Transverse colon (tissue), 4 donors: ENCODE results near the gene DOCK2. TPM values are rescaled to one million over a fixed set of nuclear protein-coding genes. Genes with fewer than 3 reads are reported as not detected.

Source experiments
- DNase-seq: peaks from one replicate; pipeline ENCODE4 v3.0.0-alpha.2; 2019
- H3K27ac ChIP-seq, 4 donors: fragments of 200-600 bp; sonication (generic); 2 replicates each; pipeline ENCODE4 v1.5.1; 2016 to 2018; ENCODE audit warnings: inconsistent platforms in 4 of 4
- H3K27me3 ChIP-seq: fragments of 200-600 bp; sonication (generic); 2 replicates; pipeline ENCODE4 v1.5.1; 2017; ENCODE audit warnings: inconsistent platforms
- H3K36me3 ChIP-seq, 4 donors: fragments of 200-600 bp; sonication (generic); 2 replicates each; pipeline ENCODE4 v1.5.1; 2017 to 2019; ENCODE audit warnings: inconsistent platforms in 4 of 4
- H3K4me1 ChIP-seq, 4 donors: fragments of 200-600 bp; sonication (generic); 2 replicates each; pipeline ENCODE4 v1.5.1; 2017 to 2020; ENCODE audit warnings: inconsistent platforms in 4 of 4
- H3K4me3 ChIP-seq, 4 donors: fragments of 200-600 bp; sonication (generic); 1 replicate in 1 of 4; 2 replicates in 3 of 4; pipeline versions ENCODE4 v1.5.1 to v1.6.1; 2017 to 2019; ENCODE audit warnings: inconsistent platforms in 4 of 4
- H3K9me3 ChIP-seq, 2 donors: fragments of 200-600 bp; sonication (generic); 2 replicates each; pipeline ENCODE4 v1.5.1; 2017 to 2019; ENCODE audit warnings: inconsistent platforms in 2 of 2
- CTCF ChIP-seq, 5 experiments: fragments of 200-600 bp in 3 of 5; fragments of 450-650 bp in 2 of 5; sonication (generic) in 3 of 5; IDR thresholded peaks; 1 replicate in 2 of 5; 2 replicates in 3 of 5; pipeline ENCODE4 v1.5.1; 2016 to 2017; ENCODE audit warnings: antibody characterized with exemption in 5 of 5, inconsistent platforms in 3 of 5, mild to moderate bottlenecking in 2 of 5, moderate library complexity in 1 of 5
- EP300 ChIP-seq: sonication (generic); formaldehyde crosslinking; IDR thresholded peaks from one replicate; pipeline ENCODE4 v1.6.1; 2017; ENCODE audit warnings: antibody characterized with exemption, low read depth
- POLR2A ChIP-seq: fragments of 450-650 bp; IDR thresholded peaks from one replicate; pipeline ENCODE4 v1.6.1; 2016; ENCODE audit warnings: antibody characterized with exemption, mild to moderate bottlenecking, moderate library complexity
- POLR2AphosphoS5 ChIP-seq, 3 donors: sonication (generic); formaldehyde crosslinking; IDR thresholded peaks; one replicate each; pipeline ENCODE4 v1.6.1; 2016; ENCODE audit warnings: antibody characterized with exemption in 3 of 3
- WGBS, 2 donors: methylation state at CpG; one replicate each; pipeline ENCODE4 v1.1.5; 2018; ENCODE audit warnings: low coverage in 1 of 2; 5-methylcytosine and 5-hydroxymethylcytosine counted together
- in situ Hi-C, 4 donors: fragments of 200-750 bp; cut with MboI; loops; one replicate each; pipeline versions ENCODE4 v1.15.0 to v1.15.1; 2017; ENCODE audit warnings: low sequenced_read_pairs in 3 of 4, low pct_ligation_motif_present in 1 of 4, low pct_unique_long_range_greater_than_20kb in 1 of 4
- intact Hi-C: fragments of 100-400 bp; cut with DNase I; formaldehyde crosslinking; loops from one replicate; pipeline ENCODE4 v1.15.1; 2023; ENCODE audit warnings: low total_unique reads
- total RNA-seq, 4 donors: library from RNA; depleted of rRNA; stranded (reverse); fragments of >200 nt; gene quantifications; one replicate each; pipeline ENCODE4 v1.1.0, GENCODE V29; 2016

Gene DOCK2
- total RNA-seq, 4 donors from 2014 or later: 8.3 to 24.0 (median 14.3) TPM

- no peak for TF ChIP-seq EP300
- no peak for TF ChIP-seq POLR2AphosphoS5 (IDR thresholded peaks at IDR 0.05)
- TF ChIP-seq POLR2A: no peak
- no peak for TF ChIP-seq CTCF (IDR thresholded peaks at IDR 0.05)
Measured at GRCh38 chr5:169652057-169652456, 15.0 kb downstream of the DOCK2 start.

GRCh38 chr5:169653091-169653490 lies 16.0 kb downstream of the DOCK2 start:
- Histone ChIP-seq H3K9me3 (no peaks in the 10 kb centered on the region), H3K36me3 (no peaks in the 10 kb centered on the region), H3K27ac (no peak overlapping the region), H3K4me1 (peaks cover 0 to 17% (median 3%) of the 10 kb centered on the region in 4 donors), H3K4me3 (no peak overlapping the region), H3K27me3 (no peaks in the 10 kb centered on the region)
- intact Hi-C loops (no loop called here), in situ Hi-C loops (no loop called here)
- WGBS, 2 donors: 56 to 83% methylated on average over 2 to 5 of the region's 5 CpGs
- no peak for TF ChIP-seq EP300
- TF ChIP-seq CTCF (IDR thresholded peaks at IDR 0.05): no peak
- no peak for TF ChIP-seq POLR2AphosphoS5 (IDR thresholded peaks at IDR 0.05)
- no peak for TF ChIP-seq POLR2A
- DNase-seq: no peak

More at GRCh38 chr5:169652057-169652456, 15.0 kb downstream of the DOCK2 start:
- WGBS, 2 donors: 43% methylated on average over 1 of the region's 1 CpG; no CpG with 5 or more reads in 1 of the 2 donors
- no peak overlapping the region for H3K27ac ChIP-seq
- intact Hi-C loops (no loop called here), in situ Hi-C loops (no loop called here)
- H3K36me3 ChIP-seq: no peaks in the 10 kb centered on the region
- no peaks in the 10 kb centered on the region for H3K9me3 ChIP-seq
- H3K4me1 ChIP-seq: peaks cover 0 to 26% (median 3%) of the 10 kb centered on the region in 4 donors
- DNase-seq: no peak
- no peak overlapping the region for H3K4me3 ChIP-seq
- no peaks in the 10 kb centered on the region for H3K27me3 ChIP-seq

- peaks cover 0 to 16% (median 3%) of the 10 kb centered on the region in 4 donors for H3K4me1 ChIP-seq
- no peaks in the 10 kb centered on the region for H3K27me3 ChIP-seq
- H3K36me3 ChIP-seq: no peaks in the 10 kb centered on the region
- DNase-seq: no peak
- intact Hi-C loops: no loop called here
- 62% methylated on average over 2 of the region's 2 CpGs; no CpG with 5 or more reads in 1 of the 2 donors for whole genome bisulfite sequencing, 2 donors
- no peak overlapping the region for H3K4me3 ChIP-seq
- no peak overlapping the region for H3K27ac ChIP-seq
- in situ Hi-C loops: no loop called here
- H3K9me3 ChIP-seq: no peaks in the 10 kb centered on the region
- TF ChIP-seq POLR2A (no peak), EP300 (no peak), CTCF (IDR thresholded peaks at IDR 0.05) (no peak), POLR2AphosphoS5 (IDR thresholded peaks at IDR 0.05) (no peak)
Measured at GRCh38 chr5:169655353-169655752, 18.3 kb downstream of the DOCK2 start.

DNA sequence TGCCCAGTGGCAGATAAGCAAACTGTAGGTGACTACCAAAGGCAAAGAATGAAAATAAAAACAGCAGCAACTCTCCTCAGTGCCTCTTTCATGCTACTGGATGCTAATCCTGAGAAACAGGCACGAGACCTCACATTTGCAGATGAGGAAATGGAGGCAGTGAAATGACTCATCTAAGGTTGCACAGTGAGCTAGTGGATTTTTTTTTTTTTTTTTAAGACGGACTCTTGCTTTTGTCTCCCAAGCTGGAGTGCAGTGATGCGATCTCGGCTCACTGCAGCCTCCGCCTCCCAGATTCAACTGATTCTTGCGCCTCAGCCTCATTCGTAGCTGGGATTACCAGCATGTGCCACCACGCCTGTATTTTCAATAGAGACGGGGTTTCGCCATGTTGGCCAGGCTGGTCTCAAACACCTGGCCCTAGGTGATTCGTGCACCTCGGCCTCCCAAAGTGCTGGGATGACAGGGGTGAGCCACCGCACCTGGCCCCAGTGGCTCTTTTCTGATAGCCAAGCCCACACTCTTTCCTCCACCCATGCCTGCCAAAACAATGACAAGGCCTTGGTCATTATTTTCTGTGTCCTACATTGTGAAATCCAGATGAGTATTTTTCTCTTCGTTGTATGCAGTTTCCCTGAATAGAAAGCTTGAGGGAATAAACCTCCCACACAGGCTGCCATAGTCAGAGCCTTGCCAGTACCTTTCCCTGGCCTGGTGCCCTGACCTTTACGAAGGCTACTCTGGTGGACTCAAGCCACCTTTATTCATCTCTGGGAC lies 19.2 kb downstream of the DOCK2 start:
- H3K4me1 ChIP-seq: peaks cover 0 to 6% (median 0%) of the 10 kb centered on the region in 4 donors
- no peaks in the 10 kb centered on the region for H3K9me3 ChIP-seq
- H3K4me3 ChIP-seq: no peak overlapping the region
- no peaks in the 10 kb centered on the region for H3K27me3 ChIP-seq
- 73 to 91% methylated on average over 6 to 15 of the region's 15 CpGs for WGBS, 2 donors
- no peak overlapping the region for H3K27ac ChIP-seq
- no peak for DNase-seq
- TF ChIP-seq POLR2A (no peak), POLR2AphosphoS5 (IDR thresholded peaks at IDR 0.05) (no peak), CTCF (IDR thresholded peaks at IDR 0.05) (no peak), EP300 (no peak)
- intact Hi-C loops: no loop called here
- in situ Hi-C loops: no loop called here
- H3K36me3 ChIP-seq: no peaks in the 10 kb centered on the region
